Neural progenitor cell (in vitro differentiated cells): ENCODE results near the gene PCSK5.

Experiments used
- CTCF ChIP-seq: fragments of 200-600 bp; sonication (generic); IDR thresholded peaks from 2 replicates; pipeline ENCODE4 v1.5.1; 2017; ENCODE audit warnings: antibody characterized with exemption, mild to moderate bottlenecking
- EZH2 ChIP-seq: fragments of 200-600 bp; sonication (generic); IDR thresholded peaks from 2 replicates; pipeline ENCODE4 v1.6.1; 2017; ENCODE audit warnings: antibody characterized with exemption, mild to moderate bottlenecking, moderate library complexity

- no peak for TF ChIP-seq EZH2
- no peak for TF ChIP-seq CTCF
These were observed 16.1 kb downstream of the PCSK5 start for GRCh38 chr9:75906531-75906930.
